Measurements from ENCODE around the gene MERTK. TPM values are rescaled to one million over a fixed set of nuclear protein-coding genes. Genes with fewer than 3 reads are reported as not detected.

Gene MERTK
- total and polyA plus RNA-seq, 2 of the 13 experiments (the other 11 are each of a cell fraction or from before 2014, with no cell fraction given), result 37.3 to 44.7 TPM

DNA sequence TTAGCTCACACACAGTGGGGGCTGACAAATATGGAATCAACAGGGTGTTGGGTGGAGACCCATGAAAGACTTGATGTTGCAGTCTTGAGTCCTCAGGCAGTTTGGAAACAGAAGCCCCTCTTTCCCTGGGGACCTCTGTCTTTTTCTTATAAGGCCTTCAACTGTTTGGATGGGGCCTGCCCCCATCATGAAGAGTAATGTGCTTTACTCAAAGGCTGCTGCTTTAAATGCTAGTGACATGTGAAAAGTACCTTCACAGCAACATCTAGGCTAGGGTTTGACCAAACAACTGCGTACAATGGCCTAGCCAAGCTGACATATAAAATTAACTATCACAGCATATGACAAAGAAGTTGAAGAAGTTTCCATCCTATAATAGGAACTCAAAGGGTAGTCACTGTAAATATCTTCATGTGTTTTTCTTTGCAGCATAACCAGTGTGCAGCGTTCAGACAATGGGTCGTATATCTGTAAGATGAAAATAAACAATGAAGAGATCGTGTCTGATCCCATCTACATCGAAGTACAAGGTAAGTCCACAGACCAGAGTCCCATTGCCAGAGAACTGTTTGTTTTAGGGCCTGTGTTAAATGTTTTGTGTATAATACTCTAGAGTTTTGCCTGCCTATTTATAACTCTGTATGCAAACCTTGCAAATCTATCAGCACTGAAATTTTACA is 46.3 kb downstream of the MERTK start (continued):
- TF ChIP-seq, protein P1, sequence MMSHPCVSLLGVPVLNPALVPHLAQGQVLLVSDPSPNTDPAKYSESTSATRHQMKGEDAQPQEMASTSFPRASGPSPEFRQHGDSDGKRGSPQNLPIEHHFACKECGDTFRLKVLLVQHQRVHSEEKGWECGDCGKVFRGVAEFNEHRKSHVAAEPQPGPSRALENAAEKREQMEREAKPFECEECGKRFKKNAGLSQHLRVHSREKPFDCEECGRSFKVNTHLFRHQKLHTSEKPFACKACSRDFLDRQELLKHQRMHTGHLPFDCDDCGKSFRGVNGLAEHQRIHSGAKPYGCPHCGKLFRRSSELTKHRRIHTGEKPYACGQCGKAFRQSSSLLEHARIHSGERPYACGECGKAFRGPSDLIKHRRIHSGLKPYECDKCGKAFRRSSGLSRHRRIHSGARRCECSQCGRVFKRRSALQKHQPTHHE (CRISPR knock-in tag; IDR thresholded peaks at IDR 0.05; ENCODE audit: borderline replicate concordance), result no peak
- peak; percentile 73 for TF ChIP-seq ASH2L (IDR thresholded peaks at IDR 0.05; ENCODE audit: insufficient read length, low read depth, low read length)
- TF ChIP-seq ZNF792 (CRISPR knock-in tag; IDR thresholded peaks at IDR 0.05), result 0 out of 2 replicates have a peak, but pooled peaks have one; percentile 34
- TF ChIP-seq, protein P2, sequence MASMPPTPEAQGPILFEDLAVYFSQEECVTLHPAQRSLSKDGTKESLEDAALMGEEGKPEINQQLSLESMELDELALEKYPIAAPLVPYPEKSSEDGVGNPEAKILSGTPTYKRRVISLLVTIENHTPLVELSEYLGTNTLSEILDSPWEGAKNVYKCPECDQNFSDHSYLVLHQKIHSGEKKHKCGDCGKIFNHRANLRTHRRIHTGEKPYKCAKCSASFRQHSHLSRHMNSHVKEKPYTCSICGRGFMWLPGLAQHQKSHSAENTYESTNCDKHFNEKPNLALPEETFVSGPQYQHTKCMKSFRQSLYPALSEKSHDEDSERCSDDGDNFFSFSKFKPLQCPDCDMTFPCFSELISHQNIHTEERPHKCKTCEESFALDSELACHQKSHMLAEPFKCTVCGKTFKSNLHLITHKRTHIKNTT (CRISPR knock-in tag; IDR thresholded peaks at IDR 0.05), result no peak
- peak; percentile 47; the same call in 1 of the 2 replicates for TF ChIP-seq FOXJ3 (CRISPR knock-in tag; IDR thresholded peaks at IDR 0.05; ENCODE audit: borderline replicate concordance)
- TF ChIP-seq BRCA1 (CRISPR knock-in tag; IDR thresholded peaks at IDR 0.05), result no peak
- no peak for TF ChIP-seq SMARCC2 (IDR thresholded peaks at IDR 0.05)
- no peak for TF ChIP-seq XBP1 (CRISPR knock-in tag; IDR thresholded peaks at IDR 0.05)
- TF ChIP-seq SMAD3 (CRISPR knock-in tag; IDR thresholded peaks at IDR 0.05), result no peak
- no peak for TF ChIP-seq CEBPB (IDR thresholded peaks at IDR 0.05; ENCODE audit: borderline replicate concordance, low read depth, low read length)
- TF ChIP-seq NR2F2 (IDR thresholded peaks at IDR 0.05; ENCODE audit: borderline replicate concordance, low read depth), result peak; percentile 20; the same call in 1 of the 2 replicates
- TF ChIP-seq, protein P3, sequence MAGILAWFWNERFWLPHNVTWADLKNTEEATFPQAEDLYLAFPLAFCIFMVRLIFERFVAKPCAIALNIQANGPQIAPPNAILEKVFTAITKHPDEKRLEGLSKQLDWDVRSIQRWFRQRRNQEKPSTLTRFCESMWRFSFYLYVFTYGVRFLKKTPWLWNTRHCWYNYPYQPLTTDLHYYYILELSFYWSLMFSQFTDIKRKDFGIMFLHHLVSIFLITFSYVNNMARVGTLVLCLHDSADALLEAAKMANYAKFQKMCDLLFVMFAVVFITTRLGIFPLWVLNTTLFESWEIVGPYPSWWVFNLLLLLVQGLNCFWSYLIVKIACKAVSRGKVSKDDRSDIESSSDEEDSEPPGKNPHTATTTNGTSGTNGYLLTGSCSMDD (CRISPR knock-in tag; IDR thresholded peaks at IDR 0.05), result no peak
- peak; percentile 98 for TF ChIP-seq SOX5 (CRISPR knock-in tag; IDR thresholded peaks at IDR 0.05; ENCODE audit: borderline replicate concordance)
- 0 out of 2 replicates have a peak, but pooled peaks have one; percentile 39 for TF ChIP-seq ISL2 (CRISPR knock-in tag; IDR thresholded peaks at IDR 0.05)
- TF ChIP-seq, protein P4, sequence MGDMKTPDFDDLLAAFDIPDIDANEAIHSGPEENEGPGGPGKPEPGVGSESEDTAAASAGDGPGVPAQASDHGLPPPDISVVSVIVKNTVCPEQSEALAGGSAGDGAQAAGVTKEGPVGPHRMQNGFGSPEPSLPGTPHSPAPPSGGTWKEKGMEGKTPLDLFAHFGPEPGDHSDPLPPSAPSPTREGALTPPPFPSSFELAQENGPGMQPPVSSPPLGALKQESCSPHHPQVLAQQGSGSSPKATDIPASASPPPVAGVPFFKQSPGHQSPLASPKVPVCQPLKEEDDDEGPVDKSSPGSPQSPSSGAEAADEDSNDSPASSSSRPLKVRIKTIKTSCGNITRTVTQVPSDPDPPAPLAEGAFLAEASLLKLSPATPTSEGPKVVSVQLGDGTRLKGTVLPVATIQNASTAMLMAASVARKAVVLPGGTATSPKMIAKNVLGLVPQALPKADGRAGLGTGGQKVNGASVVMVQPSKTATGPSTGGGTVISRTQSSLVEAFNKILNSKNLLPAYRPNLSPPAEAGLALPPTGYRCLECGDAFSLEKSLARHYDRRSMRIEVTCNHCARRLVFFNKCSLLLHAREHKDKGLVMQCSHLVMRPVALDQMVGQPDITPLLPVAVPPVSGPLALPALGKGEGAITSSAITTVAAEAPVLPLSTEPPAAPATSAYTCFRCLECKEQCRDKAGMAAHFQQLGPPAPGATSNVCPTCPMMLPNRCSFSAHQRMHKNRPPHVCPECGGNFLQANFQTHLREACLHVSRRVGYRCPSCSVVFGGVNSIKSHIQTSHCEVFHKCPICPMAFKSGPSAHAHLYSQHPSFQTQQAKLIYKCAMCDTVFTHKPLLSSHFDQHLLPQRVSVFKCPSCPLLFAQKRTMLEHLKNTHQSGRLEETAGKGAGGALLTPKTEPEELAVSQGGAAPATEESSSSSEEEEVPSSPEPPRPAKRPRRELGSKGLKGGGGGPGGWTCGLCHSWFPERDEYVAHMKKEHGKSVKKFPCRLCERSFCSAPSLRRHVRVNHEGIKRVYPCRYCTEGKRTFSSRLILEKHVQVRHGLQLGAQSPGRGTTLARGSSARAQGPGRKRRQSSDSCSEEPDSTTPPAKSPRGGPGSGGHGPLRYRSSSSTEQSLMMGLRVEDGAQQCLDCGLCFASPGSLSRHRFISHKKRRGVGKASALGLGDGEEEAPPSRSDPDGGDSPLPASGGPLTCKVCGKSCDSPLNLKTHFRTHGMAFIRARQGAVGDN (CRISPR knock-in tag; IDR thresholded peaks at IDR 0.05), result no peak
- TF ChIP-seq ISX (CRISPR knock-in tag; conservative IDR thresholded peaks at IDR 0.05), result no peak
- peak; percentile 44; the same call in 1 of the 2 replicates for TF ChIP-seq IRF2 (CRISPR knock-in tag; IDR thresholded peaks at IDR 0.05)
- TF ChIP-seq ZNF781 (CRISPR knock-in tag; IDR thresholded peaks at IDR 0.05; ENCODE audit: borderline replicate concordance, not compliant biosample characterization), result no peak
- no peak for TF ChIP-seq CCAR2 (optimal IDR thresholded peaks at IDR 0.05; ENCODE audit: low read depth, low read length)
- TF ChIP-seq MIER3 (CRISPR knock-in tag; IDR thresholded peaks at IDR 0.05; ENCODE audit: borderline replicate concordance), result peak; percentile 42; the same call in 1 of the 2 replicates
